ENCODE measurements around the gene PPP2R5A. TPM values are rescaled to one million over a fixed set of nuclear protein-coding genes. Genes with fewer than 3 reads are reported as not detected.

Gene PPP2R5A
- total RNA-seq, 4 donors from 2014 or later: 43.2 to 88.9 (median 59.5) TPM

GRCh38 chr1:212366901-212367300, 81.7 kb downstream of the PPP2R5A start:
- H3K27ac ChIP-seq: peak overlapping the region in 2 of 4 donors; percentile 4 to 45
- no peaks in the 10 kb centered on the region for H3K9me3 ChIP-seq
- no peak for TF ChIP-seq EP300 (IDR thresholded peaks at IDR 0.05)
- TF ChIP-seq, protein P1, sequence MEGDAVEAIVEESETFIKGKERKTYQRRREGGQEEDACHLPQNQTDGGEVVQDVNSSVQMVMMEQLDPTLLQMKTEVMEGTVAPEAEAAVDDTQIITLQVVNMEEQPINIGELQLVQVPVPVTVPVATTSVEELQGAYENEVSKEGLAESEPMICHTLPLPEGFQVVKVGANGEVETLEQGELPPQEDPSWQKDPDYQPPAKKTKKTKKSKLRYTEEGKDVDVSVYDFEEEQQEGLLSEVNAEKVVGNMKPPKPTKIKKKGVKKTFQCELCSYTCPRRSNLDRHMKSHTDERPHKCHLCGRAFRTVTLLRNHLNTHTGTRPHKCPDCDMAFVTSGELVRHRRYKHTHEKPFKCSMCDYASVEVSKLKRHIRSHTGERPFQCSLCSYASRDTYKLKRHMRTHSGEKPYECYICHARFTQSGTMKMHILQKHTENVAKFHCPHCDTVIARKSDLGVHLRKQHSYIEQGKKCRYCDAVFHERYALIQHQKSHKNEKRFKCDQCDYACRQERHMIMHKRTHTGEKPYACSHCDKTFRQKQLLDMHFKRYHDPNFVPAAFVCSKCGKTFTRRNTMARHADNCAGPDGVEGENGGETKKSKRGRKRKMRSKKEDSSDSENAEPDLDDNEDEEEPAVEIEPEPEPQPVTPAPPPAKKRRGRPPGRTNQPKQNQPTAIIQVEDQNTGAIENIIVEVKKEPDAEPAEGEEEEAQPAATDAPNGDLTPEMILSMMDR (IDR thresholded peaks at IDR 0.05): no peak
- TF ChIP-seq POLR2A (IDR thresholded peaks at IDR 0.05): no peak
- no peak for TF ChIP-seq POLR2AphosphoS5 (IDR thresholded peaks at IDR 0.05)
- 58 to 68% methylated on average over 3 of the region's 5 CpGs for WGBS, 2 donors (ENCODE audit: low coverage in 1 of 2)
- H3K4me3 ChIP-seq: no peak overlapping the region
- H3K4me1 ChIP-seq: peaks cover 0 to 37% (median 0%) of the 10 kb centered on the region in 3 donors
- no peaks in the 10 kb centered on the region for H3K27me3 ChIP-seq
- peaks cover 0 to 49% of the 10 kb centered on the region in 2 donors for H3K36me3 ChIP-seq
- peak; percentile 38 for ATAC-seq

DNA sequence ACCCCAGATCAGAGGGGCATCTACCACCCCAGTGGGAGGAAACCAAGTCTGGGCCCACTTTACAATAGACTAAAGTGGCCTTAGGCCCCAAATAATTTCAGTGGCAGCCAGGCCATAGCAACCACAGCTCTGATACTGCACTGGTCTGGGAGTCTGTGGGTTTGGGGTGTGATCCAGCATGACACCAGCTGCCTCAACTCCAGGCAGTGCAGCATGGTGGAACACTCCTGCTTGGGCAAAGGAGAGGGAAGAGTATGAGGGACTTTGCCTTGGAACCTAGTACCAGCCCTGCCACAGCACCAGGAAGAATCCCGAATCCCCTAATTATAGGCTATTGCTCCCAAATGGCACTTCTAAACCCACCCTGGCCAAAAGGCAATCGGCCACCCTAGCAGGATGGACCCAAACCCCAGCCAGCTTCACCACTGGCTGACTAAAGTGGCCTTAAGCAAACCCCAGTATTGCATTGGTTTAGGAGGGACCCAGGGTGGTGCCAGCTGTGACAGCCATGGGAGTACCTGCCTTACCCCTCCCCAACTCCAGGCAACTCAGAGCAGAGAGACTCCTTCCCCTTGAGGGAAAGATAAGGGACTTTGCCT, 82.4 kb downstream of the PPP2R5A start:
- no peaks in the 10 kb centered on the region for H3K9me3 ChIP-seq
- H3K27ac ChIP-seq: peak overlapping the region in 2 of 4 donors; percentile 4 to 45
- peaks cover 0 to 37% (median 0%) of the 10 kb centered on the region in 3 donors for H3K4me1 ChIP-seq
- 0% methylated on average over 1 of the region's 2 CpGs; no CpG with 5 or more reads in 1 of the 2 donors for WGBS, 2 donors (ENCODE audit: low coverage in 1 of 2)
- TF ChIP-seq, protein P1 (IDR thresholded peaks at IDR 0.05): no peak
- no peaks in the 10 kb centered on the region for H3K27me3 ChIP-seq
- no peak overlapping the region for H3K4me3 ChIP-seq
- peak; percentile 29 for ATAC-seq
- peaks cover 0 to 42% of the 10 kb centered on the region in 2 donors for H3K36me3 ChIP-seq

- Histone ChIP-seq H3K9me3 (no peaks in the 10 kb centered on the region), H3K4me1 (peaks cover 0 to 37% (median 0%) of the 10 kb centered on the region in 3 donors), H3K27ac (no peak overlapping the region), H3K27me3 (no peaks in the 10 kb centered on the region), H3K4me3 (no peak overlapping the region), H3K36me3 (peaks cover 0 to 37% of the 10 kb centered on the region in 2 donors)
- ATAC-seq: peak; percentile 74
- WGBS, 2 donors (ENCODE audit: low coverage in 1 of 2): 60 to 80% methylated on average over 2 to 3 of the region's 3 CpGs
- TF ChIP-seq, protein P1 (IDR thresholded peaks at IDR 0.05): peak; percentile 59 to 85 (median 82)
- no peak for TF ChIP-seq POLR2A (IDR thresholded peaks at IDR 0.05)
Measured at GRCh38 chr1:212368073-212368484, 82.9 kb downstream of the PPP2R5A start.

GRCh38 chr1:212375986-212376385, 90.8 kb downstream of the PPP2R5A start:
- H3K9me3 ChIP-seq: no peaks in the 10 kb centered on the region
- TF ChIP-seq POLR2A (IDR thresholded peaks at IDR 0.05) (no peak), POLR2AphosphoS5 (IDR thresholded peaks at IDR 0.05) (no peak), EP300 (IDR thresholded peaks at IDR 0.05) (no peak)
- TF ChIP-seq, protein P1 (IDR thresholded peaks at IDR 0.05): no peak
- H3K4me3 ChIP-seq: no peak overlapping the region
- H3K27me3 ChIP-seq: no peaks in the 10 kb centered on the region
- WGBS, 2 donors (ENCODE audit: low coverage in 1 of 2): 79 to 92% methylated on average over 4 to 5 of the region's 5 CpGs
- no peak for ATAC-seq
- no peak overlapping the region for H3K27ac ChIP-seq
- H3K36me3 ChIP-seq: peaks cover 0 to 42% of the 10 kb centered on the region in 2 donors
- H3K4me1 ChIP-seq: no peaks in the 10 kb centered on the region

GRCh38 chr1:212377644-212378043, 92.4 kb downstream of the PPP2R5A start:
- H3K27ac ChIP-seq: no peak overlapping the region
- no peaks in the 10 kb centered on the region for H3K27me3 ChIP-seq
- peaks cover 0 to 48% of the 10 kb centered on the region in 2 donors for H3K36me3 ChIP-seq
- H3K4me3 ChIP-seq: no peak overlapping the region
- H3K4me1 ChIP-seq: no peaks in the 10 kb centered on the region
- TF ChIP-seq EP300 (IDR thresholded peaks at IDR 0.05) (no peak), POLR2A (IDR thresholded peaks at IDR 0.05) (no peak), POLR2AphosphoS5 (IDR thresholded peaks at IDR 0.05) (no peak)
- TF ChIP-seq, protein P1 (IDR thresholded peaks at IDR 0.05): no peak
- no peaks in the 10 kb centered on the region for H3K9me3 ChIP-seq
- 83% methylated on average over 1 of the region's 3 CpGs; no CpG with 5 or more reads in 1 of the 2 donors for WGBS, 2 donors (ENCODE audit: low coverage in 1 of 2)
- ATAC-seq: no peak
